ENCODE data around the gene PACRG.

PACRG gene

GRCh38 chr6:163341224-163342061 lies 613.7 kb downstream of the PACRG start:
- DNase-seq: no peak

GRCh38 chr6:163342571-163343539 lies 615.1 kb downstream of the PACRG start:
- no peak for DNase-seq

GRCh38 chr6:163343609-163344008 lies 615.8 kb downstream of the PACRG start:
- no peak for DNase-seq

- no peak for DNase-seq
These were observed 616.6 kb downstream of the PACRG start for GRCh38 chr6:163344411-163344810.

- DNase-seq: no peak
These were observed 618.2 kb downstream of the PACRG start for GRCh38 chr6:163345931-163346330.

- no peak for DNase-seq
These were observed 618.8 kb downstream of the PACRG start for GRCh38 chr6:163346497-163346961.

GRCh38 chr6:163347021-163347446 lies 619.3 kb downstream of the PACRG start:
- no peak for DNase-seq

GRCh38 chr6:163348789-163349680 lies 621.3 kb downstream of the PACRG start:
- no peak for DNase-seq

- DNase-seq: no peak
These were observed 621.9 kb downstream of the PACRG start for GRCh38 chr6:163349696-163350095.

- no peak for DNase-seq
These were observed 623.2 kb downstream of the PACRG start for GRCh38 chr6:163351013-163351412.

- no peak for DNase-seq
These were observed 624.4 kb downstream of the PACRG start for GRCh38 chr6:163352011-163352685.

GRCh38 chr6:163352966-163353365 lies 625.2 kb downstream of the PACRG start:
- no peak for DNase-seq

- no peak for DNase-seq
These were observed 626.3 kb downstream of the PACRG start for GRCh38 chr6:163354085-163354484.

GRCh38 chr6:163354761-163355425 lies 627.1 kb downstream of the PACRG start:
- no peak for DNase-seq

GRCh38 chr6:163355426-163355991 lies 627.7 kb downstream of the PACRG start:
- no peak for DNase-seq

GRCh38 chr6:163356324-163356723 lies 628.5 kb downstream of the PACRG start:
- no peak for DNase-seq

- no peak for DNase-seq
These were observed 629.0 kb downstream of the PACRG start for GRCh38 chr6:163356743-163357142.

GRCh38 chr6:163364641-163365040 lies 636.9 kb downstream of the PACRG start:
- no peak for DNase-seq

All from activated CD4-positive, alpha-beta T cell treated with anti-CD3 and anti-CD28 coated beads, Interleukin-2, amount 50 U/mL, for 4 hours (primary cell).